ENCODE results near the gene TPSG1. TPM values are rescaled to one million over a fixed set of nuclear protein-coding genes. Genes with fewer than 3 reads are reported as not detected.
A peak's percentile ranks its signal among the peaks of the same experiment; 100 is the strongest.

TPSG1 gene
- total and polyA plus RNA-seq, 2 of the 13 experiments (the other 11 are each of a cell fraction or from before 2014, with no cell fraction given): not detected

GRCh38 chr16:1188432-1189189, 36.5 kb downstream of the TPSG1 start (continued):
- TF ChIP-seq ZFP90 (CRISPR knock-in tag; IDR thresholded peaks at IDR 0.05; ENCODE audit: borderline replicate concordance): 0 out of 2 replicates have a peak, but pooled peaks have one; percentile 45
- TF ChIP-seq ZNF775 (CRISPR knock-in tag; IDR thresholded peaks at IDR 0.05; ENCODE audit: borderline replicate concordance): no peak
- TF ChIP-seq SNAI1 (CRISPR knock-in tag; IDR thresholded peaks at IDR 0.05; ENCODE audit: borderline replicate concordance): 0 out of 2 replicates have a peak, but pooled peaks have one; percentile 35
- no peak for TF ChIP-seq ZNF512 (CRISPR knock-in tag; IDR thresholded peaks at IDR 0.05)
- TF ChIP-seq TBX2 (CRISPR knock-in tag; IDR thresholded peaks at IDR 0.05; ENCODE audit: borderline replicate concordance): peak; percentile 51; the same call in 1 of the 2 replicates
- TF ChIP-seq, protein P1, sequence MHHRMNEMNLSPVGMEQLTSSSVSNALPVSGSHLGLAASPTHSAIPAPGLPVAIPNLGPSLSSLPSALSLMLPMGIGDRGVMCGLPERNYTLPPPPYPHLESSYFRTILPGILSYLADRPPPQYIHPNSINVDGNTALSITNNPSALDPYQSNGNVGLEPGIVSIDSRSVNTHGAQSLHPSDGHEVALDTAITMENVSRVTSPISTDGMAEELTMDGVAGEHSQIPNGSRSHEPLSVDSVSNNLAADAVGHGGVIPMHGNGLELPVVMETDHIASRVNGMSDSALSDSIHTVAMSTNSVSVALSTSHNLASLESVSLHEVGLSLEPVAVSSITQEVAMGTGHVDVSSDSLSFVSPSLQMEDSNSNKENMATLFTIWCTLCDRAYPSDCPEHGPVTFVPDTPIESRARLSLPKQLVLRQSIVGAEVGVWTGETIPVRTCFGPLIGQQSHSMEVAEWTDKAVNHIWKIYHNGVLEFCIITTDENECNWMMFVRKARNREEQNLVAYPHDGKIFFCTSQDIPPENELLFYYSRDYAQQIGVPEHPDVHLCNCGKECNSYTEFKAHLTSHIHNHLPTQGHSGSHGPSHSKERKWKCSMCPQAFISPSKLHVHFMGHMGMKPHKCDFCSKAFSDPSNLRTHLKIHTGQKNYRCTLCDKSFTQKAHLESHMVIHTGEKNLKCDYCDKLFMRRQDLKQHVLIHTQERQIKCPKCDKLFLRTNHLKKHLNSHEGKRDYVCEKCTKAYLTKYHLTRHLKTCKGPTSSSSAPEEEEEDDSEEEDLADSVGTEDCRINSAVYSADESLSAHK (CRISPR knock-in tag; IDR thresholded peaks at IDR 0.05; ENCODE audit: borderline replicate concordance): 0 out of 2 replicates have a peak, but pooled peaks have one; percentile 52
- 0 out of 2 replicates have a peak, but pooled peaks have one; percentile 45 for TF ChIP-seq ZNF251 (CRISPR knock-in tag; IDR thresholded peaks at IDR 0.05)
- no peak for TF ChIP-seq MZF1 (CRISPR knock-in tag; IDR thresholded peaks at IDR 0.05; ENCODE audit: borderline replicate concordance)
- TF ChIP-seq, protein P2, sequence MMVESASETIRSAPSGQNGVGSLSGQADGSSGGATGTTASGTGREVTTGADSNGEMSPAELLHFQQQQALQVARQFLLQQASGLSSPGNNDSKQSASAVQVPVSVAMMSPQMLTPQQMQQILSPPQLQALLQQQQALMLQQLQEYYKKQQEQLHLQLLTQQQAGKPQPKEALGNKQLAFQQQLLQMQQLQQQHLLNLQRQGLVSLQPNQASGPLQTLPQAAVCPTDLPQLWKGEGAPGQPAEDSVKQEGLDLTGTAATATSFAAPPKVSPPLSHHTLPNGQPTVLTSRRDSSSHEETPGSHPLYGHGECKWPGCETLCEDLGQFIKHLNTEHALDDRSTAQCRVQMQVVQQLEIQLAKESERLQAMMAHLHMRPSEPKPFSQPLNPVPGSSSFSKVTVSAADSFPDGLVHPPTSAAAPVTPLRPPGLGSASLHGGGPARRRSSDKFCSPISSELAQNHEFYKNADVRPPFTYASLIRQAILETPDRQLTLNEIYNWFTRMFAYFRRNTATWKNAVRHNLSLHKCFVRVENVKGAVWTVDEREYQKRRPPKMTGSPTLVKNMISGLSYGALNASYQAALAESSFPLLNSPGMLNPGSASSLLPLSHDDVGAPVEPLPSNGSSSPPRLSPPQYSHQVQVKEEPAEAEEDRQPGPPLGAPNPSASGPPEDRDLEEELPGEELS (CRISPR knock-in tag; IDR thresholded peaks at IDR 0.05): no peak
- peak; percentile 76; the same call in 1 of the 2 replicates for TF ChIP-seq SALL2 (CRISPR knock-in tag; IDR thresholded peaks at IDR 0.05)
- no peak for TF ChIP-seq NFIC (IDR thresholded peaks at IDR 0.05; ENCODE audit: low read length)
- TF ChIP-seq TP53 (CRISPR knock-in tag; conservative IDR thresholded peaks at IDR 0.05): 0 out of 2 replicates have a peak, but pooled peaks have one; percentile 36
- no peak for TF ChIP-seq SMARCE1 (IDR thresholded peaks at IDR 0.05; ENCODE audit: borderline replicate concordance)
- TF ChIP-seq ZBTB3 (CRISPR knock-in tag; IDR thresholded peaks at IDR 0.05; ENCODE audit: borderline replicate concordance, low read depth): peak; percentile 38; the same call in 1 of the 2 replicates
- peak; percentile 71; the same call in 1 of the 2 replicates for TF ChIP-seq ZNF329 (CRISPR knock-in tag; IDR thresholded peaks at IDR 0.05; ENCODE audit: low read depth)
- no peak for TF ChIP-seq SAFB2 (CRISPR knock-in tag; IDR thresholded peaks at IDR 0.05; ENCODE audit: borderline replicate concordance, low read depth)
- TF ChIP-seq DR1 (CRISPR knock-in tag; IDR thresholded peaks at IDR 0.05): no peak
- TF ChIP-seq ERF (CRISPR knock-in tag; IDR thresholded peaks at IDR 0.05): peak; percentile 88
- TF ChIP-seq ZC3H13 (CRISPR knock-in tag; IDR thresholded peaks at IDR 0.05): peak; percentile 64; the same call in 1 of the 2 replicates
- peak; percentile 42; the same call in 1 of the 2 replicates for TF ChIP-seq NCOA2 (CRISPR knock-in tag; IDR thresholded peaks at IDR 0.05)
- TF ChIP-seq IRF2 (CRISPR knock-in tag; IDR thresholded peaks at IDR 0.05): no peak
- TF ChIP-seq ZNF567 (CRISPR knock-in tag; IDR thresholded peaks at IDR 0.05; ENCODE audit: borderline replicate concordance): no peak
- no peak for TF ChIP-seq CAMTA2 (CRISPR knock-in tag; IDR thresholded peaks at IDR 0.05; ENCODE audit: borderline replicate concordance)

All from HepG2 (cell line).